GM12801 (cell line): Measurements from ENCODE around the gene BAIAP2L1.

Source experiments
- CTCF ChIP-seq: IDR thresholded peaks from one replicate; pipeline ENCODE4 v1.5.1; 2011; ENCODE audit warnings: control low read depth; ENCODE audit not compliant: insufficient read length; ENCODE audit errors: extremely low read depth

BAIAP2L1 gene

DNA sequence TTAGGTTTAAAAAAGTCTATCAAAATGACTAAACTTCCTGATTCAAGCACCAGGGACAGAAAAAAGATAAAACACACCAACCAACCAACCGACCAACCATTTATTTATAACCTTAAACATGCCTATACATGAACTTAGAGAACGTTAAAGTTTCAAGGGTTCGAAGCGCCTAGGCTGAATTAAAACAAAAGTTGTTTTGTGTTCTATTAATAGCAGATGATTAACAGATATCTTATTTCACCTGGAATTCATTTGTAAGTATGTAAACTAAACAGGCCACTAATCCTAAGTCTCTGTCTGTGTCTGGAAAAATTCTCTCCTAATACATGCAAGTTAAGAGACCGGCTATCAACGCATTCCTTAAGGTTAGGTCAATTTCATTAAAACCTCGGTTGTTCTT, 1.4 kb downstream of the BAIAP2L1 start:
- no peak for TF ChIP-seq CTCF

DNA sequence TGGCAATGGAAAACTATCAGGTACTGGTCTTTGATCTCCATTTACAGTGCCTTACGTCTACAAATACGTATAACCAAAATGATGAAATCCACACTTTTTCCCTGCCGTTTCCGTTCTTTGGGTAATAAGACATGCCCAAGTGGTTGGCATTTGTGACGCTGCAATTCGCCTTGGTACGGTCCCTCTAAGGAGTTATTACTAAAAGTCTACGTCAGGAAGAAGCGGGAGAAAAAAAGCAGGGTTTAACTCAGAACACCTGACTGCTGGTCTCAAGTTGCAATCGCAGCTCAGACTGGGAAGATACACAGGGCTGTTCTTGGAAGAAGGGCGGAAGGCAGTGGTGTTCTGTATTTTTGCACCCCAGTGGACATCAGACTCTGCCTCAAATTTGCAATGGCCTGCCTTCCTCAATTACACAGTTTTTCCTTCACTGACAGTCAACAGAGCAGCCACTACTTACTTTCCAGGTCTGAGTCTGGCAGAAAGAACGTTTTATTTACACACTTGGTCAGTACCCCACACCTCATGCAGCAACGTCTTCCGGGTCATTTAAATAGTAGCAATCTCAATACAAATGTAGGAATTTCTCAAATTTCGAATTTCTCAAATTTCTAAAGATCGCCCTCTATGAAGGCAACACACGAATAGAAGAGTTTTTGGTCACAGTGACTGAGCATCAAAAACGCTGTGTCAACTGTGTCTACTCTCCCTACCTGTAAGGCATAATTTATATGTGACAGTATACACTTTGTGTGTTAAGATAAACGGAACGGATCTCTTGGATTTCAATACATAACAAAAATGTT, 2.1 kb downstream of the BAIAP2L1 start:
- TF ChIP-seq CTCF, result no peak

- no peak for TF ChIP-seq CTCF
Measured at GRCh38 chr7:98396768-98397167, 4.1 kb downstream of the BAIAP2L1 start.

GRCh38 chr7:98395951-98396350, 4.9 kb downstream of the BAIAP2L1 start:
- no peak for TF ChIP-seq CTCF

GRCh38 chr7:98395481-98395880, 5.4 kb downstream of the BAIAP2L1 start:
- TF ChIP-seq CTCF, result no peak

GRCh38 chr7:98394377-98394836, 6.5 kb downstream of the BAIAP2L1 start:
- TF ChIP-seq CTCF, result no peak

GRCh38 chr7:98387544-98388226, 13.2 kb downstream of the BAIAP2L1 start:
- no peak for TF ChIP-seq CTCF
